IMR-90 (cell line): ENCODE data around the gene CLEC3B.

Experiments used
- CEBPB ChIP-seq: IDR thresholded peaks from 2 replicates; pipeline ENCODE4 v1.6.1; 2012; ENCODE audit warnings: low read depth, low read length, improper control_type of control experiment
- CHD1 ChIP-seq: IDR thresholded peaks from 2 replicates; pipeline ENCODE4 v1.6.1; 2012; ENCODE audit warnings: low read depth, low read length, improper control_type of control experiment
- CTCF ChIP-seq: conservative IDR thresholded peaks from 2 replicates; pipeline ENCODE4 v1.5.1; 2012; ENCODE audit warnings: mild to moderate bottlenecking, low read depth, low read length, improper control_type of control experiment
- FOS ChIP-seq: fragments of 150-350 bp; IDR thresholded peaks from 2 replicates; pipeline ENCODE4 v1.6.1; 2016; ENCODE audit warnings: low read depth, low read length
- MAFK ChIP-seq: IDR thresholded peaks from 2 replicates; pipeline ENCODE4 v1.6.1; 2012; ENCODE audit warnings: low read depth, low read length, improper control_type of control experiment
- MAZ ChIP-seq: IDR thresholded peaks from 2 replicates; pipeline ENCODE4 v1.6.1; 2012; ENCODE audit warnings: low read depth, mild to moderate bottlenecking, low read length, improper control_type of control experiment, moderate library complexity, borderline replicate concordance
- MXI1 ChIP-seq: IDR thresholded peaks from 2 replicates; pipeline ENCODE4 v1.6.1; 2012; ENCODE audit warnings: low read depth, mild to moderate bottlenecking, low read length, moderate library complexity, borderline replicate concordance
- NFE2L2 ChIP-seq: fragments of 150-350 bp; IDR thresholded peaks from 2 replicates; pipeline ENCODE4 v1.6.1; 2016; ENCODE audit warnings: low read depth, mild to moderate bottlenecking, low read length
- POLR2A ChIP-seq: IDR thresholded peaks from 2 replicates; pipeline ENCODE4 v1.6.1; 2012; ENCODE audit warnings: mild to moderate bottlenecking, low read depth, low read length
- RAD21 ChIP-seq: IDR thresholded peaks from 2 replicates; pipeline ENCODE4 v1.6.1; 2012; ENCODE audit warnings: low read length, improper control_type of control experiment
- RCOR1 ChIP-seq: IDR thresholded peaks from 2 replicates; pipeline ENCODE4 v1.6.1; 2012; ENCODE audit warnings: mild to moderate bottlenecking, low read length, improper control_type of control experiment; ENCODE audit not compliant: insufficient replicate concordance
- RFX5 ChIP-seq: IDR thresholded peaks from 2 replicates; pipeline ENCODE4 v1.8.0; 2012; ENCODE audit warnings: low read depth, mild to moderate bottlenecking, low read length, moderate library complexity
- SMC3 ChIP-seq: fragments of 150-350 bp; IDR thresholded peaks from 2 replicates; pipeline ENCODE4 v1.6.1; 2016; ENCODE audit warnings: low read depth, mild to moderate bottlenecking, antibody characterized with exemption, low read length, moderate library complexity
- USF2 ChIP-seq: fragments of 150-350 bp; IDR thresholded peaks from 2 replicates; pipeline ENCODE4 v1.6.1; 2017; ENCODE audit warnings: mild to moderate bottlenecking, antibody characterized with exemption, low read length, low read depth

GRCh38 chr3:45002720-45003119 is 23.4 kb upstream of the CLEC3B start:
- no peak for TF ChIP-seq CTCF
- TF ChIP-seq SMC3, result no peak
- no peak for TF ChIP-seq NFE2L2
- TF ChIP-seq MXI1, result no peak
- TF ChIP-seq MAFK, result no peak
- TF ChIP-seq POLR2A, result no peak
- TF ChIP-seq CHD1, result no peak
- TF ChIP-seq MAZ, result no peak
- no peak for TF ChIP-seq RAD21
- no peak for TF ChIP-seq USF2
- TF ChIP-seq CEBPB, result no peak
- TF ChIP-seq RFX5, result no peak
- no peak for TF ChIP-seq FOS
- TF ChIP-seq RCOR1, result no peak
